ENCODE data around the gene SPAG16.

DNA sequence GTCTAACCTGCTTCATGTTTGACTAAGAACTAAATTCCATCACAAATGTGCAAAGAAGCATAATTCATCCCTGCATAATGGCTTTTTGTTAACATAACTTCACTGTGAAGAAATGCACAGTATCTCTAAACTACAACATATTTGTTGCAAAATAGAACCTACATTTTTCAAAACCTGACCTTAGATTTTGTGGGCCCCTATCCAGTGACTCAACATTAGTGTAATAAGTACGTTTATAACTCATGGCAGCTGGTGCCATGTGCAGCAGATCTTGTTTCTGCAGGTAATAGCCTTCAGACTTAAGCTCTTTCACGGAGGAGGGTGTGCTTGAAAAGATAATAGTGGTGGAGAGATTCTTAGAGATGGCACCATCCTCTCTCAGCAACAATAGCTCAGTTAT is 1098.0 kb downstream of the SPAG16 start:
- TF ChIP-seq POLR2AphosphoS5 (IDR thresholded peaks at IDR 0.05; ENCODE audit: borderline replicate concordance, low read depth, low read length) (no peak), EZH2 (IDR thresholded peaks at IDR 0.05) (no peak)
